ENCODE data around the gene CORO2B.
"Not testable (repeated sequence)": the region's sequence is repeated elsewhere in the genome, so short reads cannot be mapped to it uniquely, and the experiment has no call there.

The CORO2B gene

GRCh38 chr15:68592544-68592943 is 13.8 kb downstream of the CORO2B start:
- DNase-seq: no peak

DNA sequence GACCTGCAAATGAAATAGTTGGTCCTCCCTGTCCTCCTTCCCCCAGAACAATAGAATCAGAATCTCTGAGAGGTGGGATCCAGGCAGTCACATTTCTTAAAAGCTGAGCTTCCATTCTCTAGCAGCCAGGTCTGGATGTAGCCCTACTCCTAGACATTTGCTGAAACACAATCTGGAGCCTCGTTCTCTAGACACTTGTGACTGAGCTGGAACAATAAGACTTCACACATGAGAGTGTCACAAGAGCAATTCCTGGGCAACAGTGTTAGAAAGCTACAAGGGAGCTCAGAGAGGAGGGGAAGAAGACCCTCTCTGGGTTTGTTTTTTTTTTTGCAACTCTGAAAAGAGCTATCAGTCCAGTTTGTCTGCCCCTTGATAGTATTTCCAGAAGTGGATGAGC is 14.5 kb downstream of the CORO2B start:
- no peak for DNase-seq

DNA sequence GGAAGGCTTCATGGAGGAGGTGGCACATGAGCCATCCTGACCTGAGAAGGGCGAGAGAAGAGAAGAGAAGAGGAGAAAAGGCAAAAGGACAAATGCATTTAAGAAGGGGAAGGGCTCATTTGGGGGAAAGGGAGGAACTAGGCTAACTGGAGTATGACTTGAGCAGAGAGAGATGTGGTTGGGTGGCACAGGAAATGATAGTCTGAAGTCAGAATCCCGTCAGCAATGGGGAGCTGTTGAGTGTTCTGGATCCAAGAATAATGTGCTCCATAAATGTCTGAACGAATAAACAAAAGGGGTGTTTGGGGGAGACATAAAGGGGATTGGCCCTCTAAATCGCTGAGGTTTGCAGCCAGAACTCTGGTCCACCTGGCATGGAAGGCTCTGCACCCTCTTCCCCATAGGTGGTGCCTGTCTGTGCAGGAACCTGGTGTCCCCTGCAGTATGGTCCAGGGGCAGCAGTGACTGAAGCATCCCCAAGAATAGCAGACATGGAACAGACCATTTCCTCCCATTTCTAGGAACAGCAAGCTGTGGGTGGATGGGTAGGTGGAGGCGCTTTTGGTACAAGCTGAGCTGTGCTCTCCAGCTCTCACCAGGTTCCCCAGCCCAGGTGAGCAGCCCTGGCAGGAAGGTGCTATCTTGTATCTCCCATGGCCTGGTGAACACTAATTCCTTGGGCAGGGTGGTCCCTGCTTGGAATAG is 15.2 kb downstream of the CORO2B start:
- no peak for DNase-seq

GRCh38 chr15:68594533-68595259 is 15.9 kb downstream of the CORO2B start:
- no peak for DNase-seq

DNA sequence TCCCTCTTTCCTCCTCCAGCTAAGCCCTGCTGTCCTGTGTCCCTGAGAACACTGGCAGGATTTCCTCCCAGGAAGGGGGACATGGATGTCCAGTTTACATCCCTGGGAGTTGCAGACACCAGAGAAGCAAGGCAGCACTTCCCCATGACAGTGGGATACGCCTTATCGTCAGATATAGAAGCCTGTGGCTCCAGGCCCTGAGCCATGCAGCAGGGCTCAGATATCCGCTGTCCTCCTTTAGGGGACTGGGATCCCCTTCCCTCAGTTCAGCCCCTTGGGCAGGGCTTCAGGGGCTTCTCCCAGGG is 16.4 kb downstream of the CORO2B start:
- DNase-seq: no peak

GRCh38 chr15:68595761-68596160 is 17.0 kb downstream of the CORO2B start:
- DNase-seq: no peak

GRCh38 chr15:68596691-68597090 is 17.9 kb downstream of the CORO2B start:
- no peak for DNase-seq

- no peak for DNase-seq
Measured at GRCh38 chr15:68597581-68597980, 18.8 kb downstream of the CORO2B start.

- DNase-seq: no peak
Measured at GRCh38 chr15:68598171-68599152, 19.7 kb downstream of the CORO2B start.

GRCh38 chr15:68599153-68599545 is 20.4 kb downstream of the CORO2B start:
- DNase-seq: no peak

DNA sequence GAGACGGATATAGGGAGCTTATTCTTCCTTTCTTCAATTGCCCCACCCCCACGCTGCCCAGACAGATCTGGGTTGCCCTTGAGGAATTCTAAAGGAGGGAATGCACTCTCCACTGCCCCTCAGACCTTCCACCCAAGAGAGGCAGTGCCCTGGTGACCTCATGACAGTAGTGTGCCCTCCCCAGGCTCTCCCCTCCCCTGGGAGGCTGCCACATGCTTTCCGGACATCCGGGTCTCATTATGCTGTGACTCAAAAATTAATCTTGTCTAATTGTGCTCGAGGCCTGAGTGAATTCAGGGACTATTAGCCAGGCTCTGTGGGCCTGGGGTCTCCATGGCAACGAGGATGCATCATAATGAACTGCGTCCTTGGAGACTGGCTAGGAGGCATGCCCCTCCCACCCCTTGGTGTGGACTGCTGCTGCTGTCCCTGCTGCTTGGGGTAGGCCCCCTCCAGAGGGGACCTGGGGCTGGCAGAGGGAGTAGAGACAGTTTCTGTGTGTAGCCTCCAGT is 20.8 kb downstream of the CORO2B start:
- no peak for DNase-seq

DNA sequence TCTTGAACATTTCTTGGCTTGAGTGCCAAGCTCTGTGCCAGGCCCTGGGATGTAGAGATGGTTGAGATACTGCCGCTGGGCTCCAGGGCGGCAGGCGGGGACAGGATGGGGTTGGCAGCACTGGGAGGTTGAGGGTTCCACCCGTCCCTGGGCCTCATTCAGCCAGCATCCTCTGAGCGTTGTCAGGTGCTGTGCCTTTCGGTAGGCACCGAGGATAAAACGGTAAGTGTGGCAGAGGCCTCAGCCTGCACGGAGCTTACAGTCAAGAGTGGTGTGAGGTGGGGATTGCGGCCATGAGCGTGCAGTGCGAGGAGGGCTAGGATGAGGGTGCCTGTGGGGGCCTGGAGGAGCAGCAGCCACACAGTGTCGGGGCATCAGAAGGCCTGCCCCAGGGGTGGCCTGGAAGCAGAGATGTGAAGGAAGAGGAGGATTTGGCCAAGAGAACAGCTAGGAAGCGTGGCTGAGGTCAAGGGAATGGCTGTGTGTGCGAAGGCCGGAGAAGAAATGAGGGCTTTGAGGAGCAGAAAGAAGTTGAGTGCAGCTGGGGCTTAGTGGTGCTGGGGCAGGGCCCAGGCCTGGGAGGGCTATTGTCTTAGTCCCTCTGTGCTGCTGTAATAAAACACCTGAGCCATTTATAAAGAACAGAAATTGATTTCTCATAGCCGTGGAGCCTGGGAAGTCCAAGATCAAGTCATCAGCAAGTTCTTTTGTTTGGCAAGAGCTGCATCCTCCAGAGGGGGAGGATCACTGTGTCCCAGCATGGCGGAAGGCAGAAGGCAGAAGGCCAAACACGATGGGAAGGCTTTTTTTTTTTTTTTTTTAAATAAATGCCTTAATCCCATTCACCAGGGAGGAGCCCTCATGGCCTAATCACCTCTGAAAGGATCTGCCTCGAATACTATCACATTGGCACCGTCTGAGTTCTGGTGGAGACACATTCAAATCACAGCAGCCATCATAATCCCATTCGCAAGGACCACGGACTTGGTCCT is 22.7 kb downstream of the CORO2B start:
- no peak for DNase-seq

DNA sequence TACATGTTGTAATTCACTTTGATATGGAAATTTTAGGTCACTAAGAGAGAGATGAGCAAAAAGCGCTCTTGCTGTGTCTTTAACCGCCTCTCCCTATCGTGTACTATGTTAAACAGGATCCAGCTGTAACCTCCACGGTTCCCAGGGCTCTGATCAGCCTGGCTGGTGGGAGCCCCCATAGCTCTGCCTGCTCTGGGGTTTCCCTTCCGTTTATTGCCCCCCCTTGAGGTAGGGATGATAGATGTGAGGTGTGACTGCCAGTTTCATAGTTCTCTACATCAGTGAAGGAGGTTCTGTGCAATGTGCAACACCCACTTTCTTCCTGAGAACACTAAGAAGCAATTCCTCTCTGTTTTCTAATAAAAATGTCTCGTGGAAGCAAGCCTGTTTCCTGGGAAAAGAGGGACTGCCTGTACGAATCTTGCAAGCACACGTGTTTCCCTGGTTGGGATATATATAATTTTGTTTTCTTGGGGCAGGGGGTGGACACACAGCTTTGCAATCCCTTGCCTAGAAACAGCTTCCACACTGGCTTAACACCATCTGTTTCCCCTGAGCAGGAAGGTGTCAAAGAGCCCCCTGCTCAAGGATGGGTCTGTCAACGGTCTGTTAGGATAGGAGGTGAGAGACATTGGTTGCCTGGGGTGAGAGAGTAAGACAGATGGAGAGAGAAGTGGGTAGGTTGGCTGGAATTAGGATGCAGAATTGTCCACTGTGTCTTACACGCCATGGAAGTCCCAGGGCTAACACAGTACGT is 23.8 kb downstream of the CORO2B start:
- DNase-seq: no peak

GRCh38 chr15:68603216-68603595 is 24.4 kb downstream of the CORO2B start:
- no peak for DNase-seq

DNA sequence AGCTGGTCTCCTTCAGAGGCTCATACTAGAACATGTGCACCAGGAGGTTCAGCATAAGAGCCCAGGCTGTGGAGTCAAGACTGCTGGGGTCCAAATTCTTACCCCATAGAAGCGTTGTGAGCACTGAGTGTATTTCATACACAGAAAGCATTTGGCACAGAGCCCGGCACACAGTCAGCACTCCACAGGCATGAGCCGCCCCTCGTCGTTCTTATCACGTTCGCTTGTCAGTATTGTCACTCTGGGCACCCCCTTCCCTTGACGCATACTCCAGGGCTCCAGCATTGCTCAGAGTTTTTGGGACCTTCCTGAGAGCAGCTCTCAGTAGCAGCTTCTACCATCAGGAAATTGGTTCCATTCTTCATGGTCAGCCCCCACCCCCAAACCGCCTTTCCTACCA is 25.2 kb downstream of the CORO2B start:
- DNase-seq: no peak

- not testable (repeated sequence) for DNase-seq
Measured at GRCh38 chr15:68604840-68605478, 26.2 kb downstream of the CORO2B start.

GRCh38 chr15:68606375-68606774 is 27.6 kb downstream of the CORO2B start:
- no peak for DNase-seq

- DNase-seq: no peak
Measured at GRCh38 chr15:68608206-68608843, 29.5 kb downstream of the CORO2B start.

- DNase-seq: no peak
Measured at GRCh38 chr15:68608844-68609232, 30.0 kb downstream of the CORO2B start.

- DNase-seq: no peak
Measured at GRCh38 chr15:68609629-68610028, 30.8 kb downstream of the CORO2B start.

Data from DMS79 treated with DMSO at 0.1 percent for 48 hours (cell line).